ENCODE results near the gene BTBD10.
"Not testable (repeated sequence)": the region's sequence is repeated elsewhere in the genome, so short reads cannot be mapped to it uniquely, and the experiment has no call there.

BTBD10 gene

GRCh38 chr11:13449522-13449921 lies 13.5 kb downstream of the BTBD10 start:
- H4K20me1 ChIP-seq: peaks cover 0 to 65% (median 11%) of the 10 kb centered on the region in 11 experiments; a peak in 9 of 22 replicates
- H3K4me3 ChIP-seq: no peak overlapping the region
- peak overlapping the region in 6 of 11 experiments; percentile 41 to 61 (median 58); a peak in 7 of 22 replicates for H3K4me2 ChIP-seq
- peaks cover 22 to 49% (median 36%) of the 10 kb centered on the region in 11 experiments; a peak in 21 of 22 replicates for H3K9me3 ChIP-seq (replicated peaks in 1 of 11)
- H3K36me3 ChIP-seq: peaks cover 0 to 46% (median 29%) of the 10 kb centered on the region in 11 experiments; a peak in 18 of 22 replicates
- H3K4me1 ChIP-seq: peaks cover 6 to 21% (median 16%) of the 10 kb centered on the region in 10 experiments; a peak in 17 of 20 replicates
- no peak overlapping the region for H3K9ac ChIP-seq
- no peaks in the 10 kb centered on the region for H3K27me3 ChIP-seq
- peak overlapping the region in 8 of 11 experiments; percentile 7 to 63 (median 39); a peak in 13 of 22 replicates for H3K27ac ChIP-seq
- TF ChIP-seq Cebpa-rat (IDR thresholded peaks at IDR 0.05): no peak

GRCh38 chr11:13448876-13449275 lies 14.1 kb downstream of the BTBD10 start:
- Histone ChIP-seq H3K36me3 (peaks cover 0 to 42% (median 29%) of the 10 kb centered on the region in 11 experiments; a peak in 18 of 22 replicates), H3K4me2 (peak overlapping the region; percentile 32 to 61 (median 58); a peak in 18 of 22 replicates), H3K9ac (no peak overlapping the region), H4K20me1 (peaks cover 0 to 70% (median 11%) of the 10 kb centered on the region in 11 experiments; a peak in 9 of 22 replicates), H3K27me3 (no peaks in the 10 kb centered on the region), H3K9me3 (replicated peaks in 1 of 11) (peaks cover 22 to 43% (median 36%) of the 10 kb centered on the region in 11 experiments; a peak in 21 of 22 replicates), H3K4me3 (no peak overlapping the region; a peak in 1 of 20 replicates), H3K27ac (peak overlapping the region in 9 of 11 experiments; percentile 21 to 63 (median 44); a peak in 16 of 22 replicates), H3K4me1 (peaks cover 6 to 21% (median 16%) of the 10 kb centered on the region in 10 experiments; a peak in 17 of 20 replicates)
- peak in 6 of 11 experiments; percentile 22 to 72 (median 68); a peak in 9 of 22 replicates for TF ChIP-seq Cebpa-rat (IDR thresholded peaks at IDR 0.05)

- Histone ChIP-seq H3K4me3 (no peak overlapping the region), H3K27me3 (no peaks in the 10 kb centered on the region), H3K4me1 (peaks cover 6 to 21% (median 16%) of the 10 kb centered on the region in 10 experiments; a peak in 17 of 20 replicates), H3K36me3 (peaks cover 0 to 34% (median 16%) of the 10 kb centered on the region in 11 experiments; a peak in 16 of 22 replicates), H3K9me3 (replicated peaks in 1 of 11) (peaks cover 19 to 23% (median 22%) of the 10 kb centered on the region in 11 experiments; a peak in 21 of 22 replicates), H3K9ac (no peak overlapping the region), H3K27ac (no peak overlapping the region), H4K20me1 (peaks cover 0 to 59% (median 14%) of the 10 kb centered on the region in 11 experiments; a peak in 9 of 22 replicates), H3K4me2 (no peak overlapping the region)
- no peak for TF ChIP-seq Cebpa-rat (IDR thresholded peaks at IDR 0.05)
These were observed 16.6 kb downstream of the BTBD10 start for GRCh38 chr11:13446444-13446843.

- peaks cover 6 to 21% (median 16%) of the 10 kb centered on the region in 10 experiments; a peak in 17 of 20 replicates for H3K4me1 ChIP-seq
- no peak overlapping the region for H3K9ac ChIP-seq
- no peak overlapping the region for H3K4me3 ChIP-seq
- H3K36me3 ChIP-seq: peaks cover 0 to 31% (median 11%) of the 10 kb centered on the region in 11 experiments; a peak in 12 of 22 replicates
- H4K20me1 ChIP-seq: peaks cover 0 to 50% (median 14%) of the 10 kb centered on the region in 11 experiments; a peak in 9 of 22 replicates
- no peak for TF ChIP-seq Cebpa-rat (IDR thresholded peaks at IDR 0.05)
- no peak overlapping the region for H3K4me2 ChIP-seq
- peaks cover 10 to 15% (median 13%) of the 10 kb centered on the region in 11 experiments; a peak in 18 of 22 replicates for H3K9me3 ChIP-seq (replicated peaks in 1 of 11)
- H3K27ac ChIP-seq: no peak overlapping the region
- H3K27me3 ChIP-seq: no peaks in the 10 kb centered on the region
These were observed 17.4 kb downstream of the BTBD10 start for GRCh38 chr11:13445588-13445987.

- no peaks in the 10 kb centered on the region for H3K27me3 ChIP-seq
- no peak for TF ChIP-seq Cebpa-rat (IDR thresholded peaks at IDR 0.05)
- no peak overlapping the region for H3K4me2 ChIP-seq
- no peak overlapping the region for H3K27ac ChIP-seq
- no peak overlapping the region for H3K4me3 ChIP-seq
- peaks cover 0 to 8% (median 0%) of the 10 kb centered on the region in 11 experiments; a peak in 2 of 22 replicates for H3K9me3 ChIP-seq (replicated peaks in 1 of 11)
- no peak overlapping the region for H3K9ac ChIP-seq
- H3K36me3 ChIP-seq: peaks cover 0 to 11% (median 0%) of the 10 kb centered on the region in 11 experiments; a peak in 5 of 22 replicates
- peaks cover 0 to 28% (median 8%) of the 10 kb centered on the region in 10 experiments; a peak in 12 of 20 replicates for H3K4me1 ChIP-seq
- H4K20me1 ChIP-seq: peaks cover 0 to 32% (median 13%) of the 10 kb centered on the region in 11 experiments; a peak in 9 of 22 replicates
These were observed 22.7 kb downstream of the BTBD10 start for GRCh38 chr11:13440100-13440855.

- H3K36me3 ChIP-seq: peaks cover 0 to 11% (median 0%) of the 10 kb centered on the region in 11 experiments; a peak in 4 of 22 replicates
These were observed 24.7 kb downstream of the BTBD10 start for GRCh38 chr11:13438291-13438690.

GRCh38 chr11:13436836-13437235 lies 26.2 kb downstream of the BTBD10 start:
- Histone ChIP-seq H3K4me1 (peaks cover 0 to 28% (median 8%) of the 10 kb centered on the region in 10 experiments; a peak in 12 of 20 replicates), H3K4me2 (peak overlapping the region in 6 of 11 experiments; percentile 18 to 55 (median 49); a peak in 10 of 22 replicates), H4K20me1 (peaks cover 0 to 18% (median 8%) of the 10 kb centered on the region in 11 experiments; a peak in 7 of 22 replicates)
- H3K27ac ChIP-seq; H3K27me3 ChIP-seq; H3K9ac ChIP-seq; H3K36me3 ChIP-seq; H3K4me3 ChIP-seq; H3K9me3 ChIP-seq (replicated peaks in 1 of 11): not testable (repeated sequence)

More at GRCh38 chr11:13438291-13438690, 24.7 kb downstream of the BTBD10 start:
- H3K27me3 ChIP-seq: no peaks in the 10 kb centered on the region
- no peak overlapping the region for H3K27ac ChIP-seq
- no peak overlapping the region for H3K9ac ChIP-seq
- peaks cover 0 to 28% (median 8%) of the 10 kb centered on the region in 10 experiments; a peak in 12 of 20 replicates for H3K4me1 ChIP-seq
- no peak overlapping the region for H3K4me3 ChIP-seq
- TF ChIP-seq Cebpa-rat (IDR thresholded peaks at IDR 0.05): no peak
- H4K20me1 ChIP-seq: peaks cover 0 to 25% (median 8%) of the 10 kb centered on the region in 11 experiments; a peak in 7 of 22 replicates
- H3K4me2 ChIP-seq: no peak overlapping the region
- peaks cover 0 to 8% (median 0%) of the 10 kb centered on the region in 11 experiments; a peak in 2 of 22 replicates for H3K9me3 ChIP-seq (replicated peaks in 1 of 11)

- Histone ChIP-seq H3K27ac (no peak overlapping the region), H3K4me2 (no peak overlapping the region), H3K4me3 (no peak overlapping the region), H3K36me3 (peaks cover 3 to 28% (median 7%) of the 10 kb centered on the region in 11 experiments; a peak in 12 of 22 replicates), H3K4me1 (peaks cover 0 to 22% (median 8%) of the 10 kb centered on the region in 10 experiments; a peak in 12 of 20 replicates), H3K27me3 (no peaks in the 10 kb centered on the region), H4K20me1 (peaks cover 0 to 13% (median 4%) of the 10 kb centered on the region in 11 experiments; a peak in 6 of 22 replicates), H3K9ac (no peak overlapping the region), H3K9me3 (replicated peaks in 1 of 11) (peaks cover 7 to 25% (median 13%) of the 10 kb centered on the region in 11 experiments; a peak in 20 of 22 replicates)
- TF ChIP-seq Cebpa-rat (IDR thresholded peaks at IDR 0.05): no peak
These were observed 28.5 kb downstream of the BTBD10 start for GRCh38 chr11:13434247-13435205.
